Muscle of arm (tissue), 12 donors: ENCODE measurements around the gene ABCG5. TPM values are rescaled to one million over a fixed set of nuclear protein-coding genes. Genes with fewer than 3 reads are reported as not detected.

Source experiments
- DNase-seq: peaks from one replicate; pipeline ENCODE4 v3.0.0-alpha.2; 2013
- polyA plus RNA-seq, 12 donors: library from polyadenylated mRNA; unstranded; fragments of 120-200 nt; gene quantifications; one replicate each; pipeline ENCODE4 v1.2.1, GENCODE V29; 2013; ENCODE audit not compliant: insufficient read length in 12 of 12

ABCG5 gene
- polyA plus RNA-seq, 12 donors, result 0.05 to 0.16 (median 0.10) TPM; not detected in 4

- no peak for DNase-seq
Measured at GRCh38 chr2:43810888-43811287, 27.8 kb downstream of the ABCG5 start.

- DNase-seq, result no peak
Measured at GRCh38 chr2:43810452-43810851, 28.2 kb downstream of the ABCG5 start.

GRCh38 chr2:43806719-43807031 is 32.0 kb downstream of the ABCG5 start:
- no peak for DNase-seq

GRCh38 chr2:43803113-43803512 is 35.5 kb downstream of the ABCG5 start:
- no peak for DNase-seq

- no peak for DNase-seq
Measured at GRCh38 chr2:43802135-43802534, 36.5 kb downstream of the ABCG5 start.

- no peak for DNase-seq
Measured at GRCh38 chr2:43800894-43801293, 37.7 kb downstream of the ABCG5 start.

- no peak for DNase-seq
Measured at GRCh38 chr2:43798300-43798699, 40.3 kb downstream of the ABCG5 start.

- no peak for DNase-seq
Measured at GRCh38 chr2:43796206-43796605, 42.4 kb downstream of the ABCG5 start.

- DNase-seq, result no peak
Measured at GRCh38 chr2:43794956-43795355, 43.7 kb downstream of the ABCG5 start.

- DNase-seq, result no peak
Measured at GRCh38 chr2:43792653-43793052, 46.0 kb downstream of the ABCG5 start.

GRCh38 chr2:43791035-43791765 is 47.4 kb downstream of the ABCG5 start:
- no peak for DNase-seq

GRCh38 chr2:43790147-43790546 is 48.5 kb downstream of the ABCG5 start:
- no peak for DNase-seq

- DNase-seq, result no peak
Measured at GRCh38 chr2:43788646-43789045, 50.0 kb downstream of the ABCG5 start.

- DNase-seq, result no peak
Measured at GRCh38 chr2:43787895-43788294, 50.7 kb downstream of the ABCG5 start.

GRCh38 chr2:43778233-43778632 is 60.4 kb downstream of the ABCG5 start:
- no peak for DNase-seq

- no peak for DNase-seq
Measured at GRCh38 chr2:43777306-43777926, 61.2 kb downstream of the ABCG5 start.

GRCh38 chr2:43776324-43776723 is 62.3 kb downstream of the ABCG5 start:
- DNase-seq, result no peak

GRCh38 chr2:43774617-43775016 is 64.0 kb downstream of the ABCG5 start:
- DNase-seq, result no peak

- DNase-seq, result peak; percentile 94
Measured at GRCh38 chr2:43773876-43774613, 64.6 kb downstream of the ABCG5 start, which contains the start of gene DYNC2LI1. Gene DYNC2LI1, plus strand, starts transcription at chr2:43774039. Its CDS starts 100 bp downstream, at chr2:43774139.

GRCh38 chr2:43766006-43766405 is 72.6 kb downstream of the ABCG5 start:
- DNase-seq, result no peak

GRCh38 chr2:43764086-43764705 is 74.4 kb downstream of the ABCG5 start:
- DNase-seq, result no peak

- no peak for DNase-seq
Measured at GRCh38 chr2:43763091-43763490, 75.5 kb downstream of the ABCG5 start.
